ENCODE data around the gene LBR. TPM values are rescaled to one million over a fixed set of nuclear protein-coding genes. Genes with fewer than 3 reads are reported as not detected.

Gene LBR
- total RNA-seq, 2 experiments from 2014 or later = 145 to 156 TPM

- H3K36me3 Mint-ChIP-seq (ENCODE audit: low read depth) = peaks cover 57% of the 10 kb centered on the region
- ChIA-PET POLR2A (no interaction called here), CTCF (interaction anchor here (2.9 kb wide), 1 partner anchor 52 kb away, joined by 14 read pairs; no protein-coding TSS in a partner anchor)
- intact Hi-C loops (cut with micrococcal nuclease) = no loop called here
- no peak for DNase-seq
- peak overlapping the region; percentile 69 for H3K27ac Mint-ChIP-seq
- TF ChIP-seq CTCF (IDR thresholded peaks at IDR 0.05) = no peak
- ATAC-seq = no peak
- peaks cover 51% of the 10 kb centered on the region for H3K4me1 Mint-ChIP-seq (ENCODE audit: low read depth)
- H3K4me3 Mint-ChIP-seq = no peak overlapping the region
- no peaks in the 10 kb centered on the region for H3K9me3 Mint-ChIP-seq
- no peaks in the 10 kb centered on the region for H3K27me3 Mint-ChIP-seq
These were observed 4.9 kb downstream of the LBR start for GRCh38 chr1:225422795-225423517.

GRCh38 chr1:225422031-225422605 lies 5.7 kb downstream of the LBR start:
- ChIA-PET CTCF (interaction anchor here (1.6 kb wide), 1 partner anchor 52 kb away, joined by 7 read pairs; no protein-coding TSS in a partner anchor), POLR2A (no interaction called here)
- ATAC-seq = no peak
- no peak for DNase-seq
- H3K27me3 Mint-ChIP-seq = no peaks in the 10 kb centered on the region
- H3K4me3 Mint-ChIP-seq = no peak overlapping the region
- H3K36me3 Mint-ChIP-seq (ENCODE audit: low read depth) = peaks cover 61% of the 10 kb centered on the region
- H3K27ac Mint-ChIP-seq = no peak overlapping the region
- TF ChIP-seq CTCF (IDR thresholded peaks at IDR 0.05) = no peak
- peaks cover 54% of the 10 kb centered on the region for H3K4me1 Mint-ChIP-seq (ENCODE audit: low read depth)
- intact Hi-C loops (cut with micrococcal nuclease) = no loop called here
- no peaks in the 10 kb centered on the region for H3K9me3 Mint-ChIP-seq

GRCh38 chr1:225418598-225418997 lies 9.2 kb downstream of the LBR start:
- Mint-ChIP-seq H3K9me3 (no peaks in the 10 kb centered on the region), H3K4me1 (ENCODE audit: low read depth) (peaks cover 31% of the 10 kb centered on the region), H3K27ac (no peak overlapping the region), H3K36me3 (ENCODE audit: low read depth) (peaks cover 70% of the 10 kb centered on the region), H3K4me3 (no peak overlapping the region), H3K27me3 (no peaks in the 10 kb centered on the region)
- DNase-seq (no peak), ATAC-seq (no peak)
- ChIA-PET POLR2A (interaction anchor here (0.6 to 1.5 kb wide), 3 partner anchors 10 to 95 kb away, joined by 3 to 5 read pairs (median 3); no protein-coding TSS in a partner anchor), CTCF (interaction anchor here (1.3 kb wide), 2 partner anchors 22 to 27 kb away, joined by 3 read pairs; no protein-coding TSS in a partner anchor)
- intact Hi-C loops (cut with micrococcal nuclease) = no loop called here
- TF ChIP-seq CTCF (IDR thresholded peaks at IDR 0.05) = no peak

GRCh38 chr1:225418059-225418458 lies 9.8 kb downstream of the LBR start:
- no peak for ATAC-seq
- no peak for DNase-seq
- CTCF ChIA-PET = interaction anchor here (1.3 kb wide), 2 partner anchors 23 to 28 kb away, joined by 3 read pairs; no protein-coding TSS in a partner anchor
- Mint-ChIP-seq H3K4me1 (ENCODE audit: low read depth) (peaks cover 27% of the 10 kb centered on the region), H3K9me3 (no peaks in the 10 kb centered on the region), H3K27me3 (no peaks in the 10 kb centered on the region), H3K4me3 (no peak overlapping the region), H3K36me3 (ENCODE audit: low read depth) (peaks cover 69% of the 10 kb centered on the region), H3K27ac (no peak overlapping the region)
- no peak for TF ChIP-seq CTCF (IDR thresholded peaks at IDR 0.05)
- intact Hi-C loops (cut with micrococcal nuclease) = no loop called here
- POLR2A ChIA-PET = interaction anchor here (0.6 to 1.5 kb wide), 3 partner anchors 11 to 95 kb away, joined by 3 to 5 read pairs (median 3); no protein-coding TSS in a partner anchor
